Fibroblast of skin of right biceps (primary cell): ENCODE results near the gene OR4K14.
"Not testable (repeated sequence)": the region's sequence is repeated elsewhere in the genome, so short reads cannot be mapped to it uniquely, and the experiment has no call there.

Experiments
- DNase-seq: peaks from one replicate; pipeline ENCODE4 v3.0.0-alpha.2; 2013

OR4K14 gene, protein sequence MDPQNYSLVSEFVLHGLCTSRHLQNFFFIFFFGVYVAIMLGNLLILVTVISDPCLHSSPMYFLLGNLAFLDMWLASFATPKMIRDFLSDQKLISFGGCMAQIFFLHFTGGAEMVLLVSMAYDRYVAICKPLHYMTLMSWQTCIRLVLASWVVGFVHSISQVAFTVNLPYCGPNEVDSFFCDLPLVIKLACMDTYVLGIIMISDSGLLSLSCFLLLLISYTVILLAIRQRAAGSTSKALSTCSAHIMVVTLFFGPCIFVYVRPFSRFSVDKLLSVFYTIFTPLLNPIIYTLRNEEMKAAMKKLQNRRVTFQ

DNA sequence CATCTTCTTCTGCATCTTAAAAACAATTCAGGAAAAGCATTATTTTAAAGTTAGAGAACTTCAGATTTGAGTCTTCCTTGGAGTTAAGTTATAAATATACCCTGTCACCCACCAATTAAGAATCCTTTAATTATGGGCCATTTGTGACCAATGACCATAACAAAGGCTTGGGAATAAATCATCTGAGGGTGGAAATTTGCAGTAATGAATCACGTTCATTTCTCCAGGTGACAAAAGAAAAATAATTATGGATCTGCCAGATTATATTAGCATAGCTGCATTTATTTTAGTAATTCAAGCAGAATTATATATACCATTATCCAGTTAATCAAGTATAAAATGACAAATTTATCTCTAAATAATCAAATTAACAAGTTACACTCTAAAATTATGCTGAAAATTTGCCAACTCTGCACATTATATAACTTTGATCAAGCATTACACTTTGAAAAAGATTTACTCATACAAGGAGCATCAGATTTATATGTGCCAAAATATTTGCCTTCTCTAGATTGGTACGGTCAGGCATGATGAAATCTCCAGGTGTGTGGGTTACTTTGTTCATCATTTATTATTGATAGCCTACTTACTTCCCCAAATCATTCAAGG is at the start of gene OR4K14:
Gene OR4K14 (minus strand): TSS at position 51 of the 609 bp plus-strand sequence. CDS start 4,114 bp downstream, outside the sequence.
- DNase-seq = no peak

DNA sequence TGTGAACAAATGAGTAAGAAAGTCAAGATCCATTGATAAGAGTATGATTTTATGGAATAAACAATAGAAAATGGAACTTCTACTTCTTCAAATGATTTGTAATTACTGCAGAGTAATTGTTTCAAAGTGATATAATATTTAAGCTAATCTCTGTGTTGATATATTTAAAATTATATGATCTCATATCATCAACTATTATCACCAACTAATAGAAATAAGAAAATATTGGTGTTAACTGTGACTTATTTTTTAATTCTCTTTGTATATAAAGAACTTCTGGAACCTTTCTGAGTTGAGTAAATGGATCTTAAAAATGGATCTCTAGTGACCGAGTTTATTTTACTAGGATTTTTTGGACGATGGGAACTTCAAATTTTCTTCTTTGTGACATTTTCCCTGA is 40.6 kb upstream of the OR4K14 start, which contains the start of gene OR4L1:
Gene OR4L1 (plus strand): TSS at position 301 of the 400 bp plus-strand sequence. CDS start 0 bp downstream, at position 301.
- no peak for DNase-seq

DNA sequence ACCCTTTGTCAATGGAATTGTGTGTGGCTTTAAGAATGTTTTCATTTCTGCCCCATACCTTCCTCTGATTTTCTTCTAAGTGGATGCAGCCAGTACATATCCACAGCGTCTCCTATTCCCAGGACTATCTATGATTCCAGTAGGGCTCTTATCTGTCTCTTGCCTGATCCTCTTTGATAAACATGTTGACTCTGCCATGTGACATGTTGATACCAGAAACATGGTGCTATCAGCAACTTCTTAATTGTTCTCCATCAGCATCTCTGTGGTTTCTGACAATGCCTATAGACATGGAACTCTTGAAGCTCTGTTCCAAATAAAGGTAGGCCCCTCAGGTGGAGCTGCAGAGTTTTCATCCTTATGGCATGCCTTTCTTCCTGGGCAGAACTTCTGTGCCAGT is 29.1 kb upstream of the OR4K14 start:
- no peak for DNase-seq

DNA sequence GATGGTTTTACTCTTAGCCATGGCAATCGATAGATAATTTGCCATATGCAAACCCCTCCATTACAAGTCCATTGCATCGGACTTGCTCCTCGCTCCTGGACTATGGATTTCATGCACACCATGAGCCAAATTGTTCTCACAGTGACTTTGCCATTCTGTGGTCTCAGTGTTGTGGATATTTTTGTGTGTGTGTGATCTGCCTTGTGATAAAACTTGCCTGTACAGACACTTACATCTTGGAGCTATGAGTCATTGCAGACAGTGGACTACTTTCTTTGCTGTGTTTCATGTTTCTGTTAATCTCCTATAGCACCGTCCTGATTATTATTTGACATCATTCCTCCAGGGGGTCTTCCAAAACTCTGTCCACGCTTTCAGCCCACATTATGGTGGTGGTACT is 25.1 kb upstream of the OR4K14 start:
- no peak for DNase-seq

DNA sequence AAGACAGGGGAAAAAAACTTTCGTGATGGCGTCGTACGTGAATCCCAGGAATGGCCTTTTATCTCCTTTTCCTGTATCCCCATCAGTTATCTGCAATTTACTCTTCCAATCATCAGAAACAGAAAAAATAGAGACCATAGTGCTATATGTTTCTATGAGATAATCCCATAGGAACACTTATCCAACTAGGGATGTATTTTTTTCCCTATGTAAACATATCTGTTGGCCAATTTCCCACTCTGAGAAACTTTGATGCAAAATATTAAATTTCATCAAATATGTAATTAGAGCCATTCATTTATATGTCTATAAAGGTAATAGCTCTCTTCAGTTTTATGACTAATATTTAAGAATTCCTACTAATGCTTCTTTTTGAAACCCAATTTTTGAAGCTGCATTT is 16.8 kb upstream of the OR4K14 start, which contains the start of gene OR4K13:
Gene OR4K13 (minus strand): TSS at position 101 of the 400 bp plus-strand sequence. CDS start 1,280 bp downstream, outside the sequence.
- no peak for DNase-seq

DNA sequence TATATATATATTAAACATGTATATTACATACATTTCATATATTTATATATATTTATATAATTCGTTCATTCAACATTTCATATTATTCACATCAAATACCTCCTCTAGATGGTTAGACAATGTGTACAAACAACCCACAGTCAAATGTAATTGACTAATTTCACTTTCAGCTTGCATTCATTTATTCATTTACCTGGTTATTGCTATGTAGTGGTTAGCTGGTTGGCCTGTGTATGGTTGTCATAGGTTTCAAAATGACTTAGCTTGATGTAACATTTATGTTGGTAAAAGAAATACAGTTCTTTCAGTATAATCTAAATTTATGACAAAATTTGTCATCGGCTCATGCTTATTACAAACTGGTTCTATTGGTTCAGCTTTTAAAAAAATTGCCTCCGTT is 16.3 kb upstream of the OR4K14 start:
- no peak for DNase-seq

DNA sequence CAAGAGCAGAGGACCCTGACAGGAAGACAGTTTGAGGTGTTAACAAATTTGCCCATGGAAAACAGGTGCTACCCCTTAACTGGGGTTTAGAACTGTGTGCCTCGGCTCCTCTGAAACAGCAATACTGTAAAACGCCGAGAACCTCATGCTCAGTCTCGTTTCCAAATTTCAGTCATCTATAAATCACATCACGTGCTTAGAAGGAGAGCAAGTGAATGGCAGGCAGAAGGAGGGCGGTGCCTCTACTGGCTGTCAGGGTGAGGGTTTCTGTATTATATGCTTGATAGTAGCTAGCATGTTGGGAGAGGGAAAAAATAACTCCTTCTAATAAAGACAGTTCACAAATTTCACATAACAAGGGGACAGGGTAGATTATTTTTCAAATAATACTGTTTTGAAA is 12.0 kb upstream of the OR4K14 start:
- DNase-seq = no peak

DNA sequence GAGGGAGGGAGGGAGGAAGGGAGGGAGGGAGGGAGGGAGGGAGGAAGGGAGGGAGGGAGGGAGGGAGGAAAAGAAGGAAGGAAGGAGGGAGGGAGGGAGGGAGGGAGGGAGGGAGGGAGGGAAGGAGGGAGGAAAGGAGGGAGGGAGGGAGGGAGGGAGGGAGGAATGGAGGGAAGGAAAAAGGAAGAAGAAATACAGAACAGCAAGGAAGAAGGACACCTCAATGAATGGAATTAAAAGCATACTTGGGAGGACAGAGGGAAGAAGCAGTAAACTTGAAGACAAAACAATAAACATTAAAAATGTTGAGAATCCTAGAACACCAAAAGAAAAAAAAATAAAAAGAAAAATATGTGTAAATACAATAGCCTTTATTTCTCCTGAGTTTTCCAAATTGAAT is 11.0 kb downstream of the OR4K14 start:
- no peak for DNase-seq

DNA sequence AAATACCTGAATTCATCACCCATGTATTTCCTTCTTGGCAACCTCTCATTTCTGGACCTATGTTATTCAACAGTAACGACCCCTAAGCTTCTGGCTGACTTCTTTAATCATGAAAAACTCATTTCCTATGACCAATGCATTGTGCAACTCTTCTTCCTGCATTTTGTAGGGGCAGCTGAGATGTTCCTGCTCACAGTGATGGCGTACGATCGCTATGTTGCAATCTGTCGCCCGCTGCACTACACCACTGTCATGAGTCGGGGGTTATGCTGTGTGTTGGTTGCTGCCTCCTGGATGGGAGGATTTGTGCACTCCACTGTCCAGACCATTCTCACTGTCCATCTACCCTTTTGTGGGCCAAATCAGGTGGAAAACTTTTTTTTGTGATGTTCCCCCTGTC is 16.8 kb downstream of the OR4K14 start:
- no peak for DNase-seq

DNA sequence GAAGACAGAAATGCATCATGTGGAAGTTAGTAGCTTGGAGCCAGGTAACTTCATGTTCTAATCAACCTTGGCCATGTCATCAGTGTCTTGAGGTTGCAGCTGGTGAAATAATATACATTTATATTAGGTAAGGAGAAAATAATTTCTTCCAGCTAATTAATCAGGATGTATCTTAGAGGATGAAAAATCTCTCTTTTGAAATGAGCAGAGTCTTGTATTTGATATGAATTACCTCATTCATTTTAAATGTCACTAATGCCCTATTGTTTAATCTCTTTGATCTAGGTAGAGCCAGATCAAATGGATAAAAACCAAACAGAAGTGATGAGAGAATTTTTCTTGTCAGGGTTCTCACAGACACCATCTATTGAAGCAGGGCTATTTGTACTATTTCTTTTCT is 17.2 kb downstream of the OR4K14 start, which contains the start of gene OR4Q2:
Gene OR4Q2 (plus strand): TSS at position 301 of the 400 bp plus-strand sequence.
- DNase-seq = no peak

DNA sequence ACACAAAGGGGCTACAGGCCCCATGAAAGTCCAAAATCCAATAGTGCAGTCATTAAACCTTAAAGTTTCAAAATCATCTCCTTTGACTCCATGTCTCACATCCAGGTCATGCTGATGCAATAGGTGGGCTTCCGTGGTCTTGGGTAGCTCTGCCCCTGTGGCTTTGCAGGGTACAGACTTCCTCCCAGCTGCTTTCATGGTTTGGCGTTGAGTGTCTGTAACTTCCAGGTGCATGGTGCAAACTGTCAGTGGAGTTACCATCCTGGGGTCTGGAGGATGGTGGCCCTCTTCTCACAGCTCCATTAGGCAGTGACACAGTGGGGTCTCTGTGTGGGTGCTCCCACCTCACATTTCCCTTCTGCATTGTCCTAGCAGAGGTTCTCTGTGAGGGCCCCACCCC is 25.7 kb downstream of the OR4K14 start:
- DNase-seq = no peak

DNA sequence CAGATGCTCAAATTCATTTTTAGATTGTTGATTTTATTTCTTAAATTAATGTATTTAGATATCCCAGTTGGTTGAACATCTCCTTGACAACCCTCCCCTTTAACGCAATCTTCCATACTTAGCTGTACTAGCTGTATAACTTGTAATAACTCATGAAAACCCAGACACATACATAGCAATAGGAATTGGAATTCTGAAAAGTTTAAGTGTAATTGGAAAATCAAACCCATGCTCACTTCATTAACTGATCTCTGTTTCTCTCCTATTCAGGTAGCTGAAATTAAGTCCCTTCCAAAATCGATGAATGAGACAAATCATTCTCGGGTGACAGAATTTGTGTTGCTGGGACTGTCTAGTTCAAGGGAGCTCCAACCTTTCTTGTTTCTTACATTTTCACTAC is 43.8 kb downstream of the OR4K14 start, which contains the start of gene OR4K15:
Gene OR4K15 (plus strand): TSS at position 301 of the 400 bp plus-strand sequence. CDS start 0 bp downstream, at position 301.
- no peak for DNase-seq

DNA sequence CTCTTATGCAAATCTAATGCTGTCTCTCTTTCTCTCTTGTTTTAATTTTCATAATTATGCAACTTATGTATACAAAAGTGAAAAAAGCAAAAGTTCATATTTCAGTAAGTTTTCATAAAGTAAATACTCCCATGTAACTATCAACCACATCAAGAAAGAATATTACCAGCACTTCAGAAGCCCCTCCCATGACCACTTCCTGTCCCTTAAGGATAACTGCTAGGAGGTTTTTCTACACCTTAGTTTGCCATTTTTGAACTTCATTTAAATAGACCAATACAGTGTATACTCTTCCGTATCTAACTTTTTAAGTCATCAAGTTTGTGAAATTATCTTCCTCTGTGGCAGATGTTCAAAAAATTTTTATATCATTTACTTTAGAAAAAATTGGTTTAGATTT is 44.3 kb downstream of the OR4K14 start:
- no peak for DNase-seq

DNA sequence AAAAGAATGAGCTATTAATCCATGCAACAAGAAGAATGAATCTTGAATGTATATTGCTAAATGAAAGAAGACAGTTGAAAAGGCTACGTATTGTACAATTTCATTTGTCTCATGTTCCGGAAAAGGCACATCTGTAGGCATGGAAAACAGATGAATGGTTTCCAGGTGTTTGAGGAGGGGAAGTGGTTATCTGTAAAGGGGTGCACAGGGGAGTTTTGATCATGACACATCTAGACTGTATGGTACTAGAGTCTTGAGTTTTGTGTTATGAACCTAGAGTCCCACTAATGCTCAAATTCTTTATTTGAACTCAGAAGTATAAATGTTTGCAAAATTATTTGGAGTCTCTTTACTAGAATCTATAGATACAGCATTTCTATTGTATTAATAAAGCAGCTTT is 49.4 kb downstream of the OR4K14 start:
- not testable (repeated sequence) for DNase-seq
